GM20000 (cell line): ENCODE measurements around the gene ZNF638.

Experiments used
- DNase-seq: peaks from one replicate; pipeline ENCODE4 v3.0.0; 2012; ENCODE audit warnings: low spot score
- TF ChIP-seq, protein P1 (sequence below): IDR thresholded peaks from 2 replicates; pipeline ENCODE4 v1.5.1; 2012; ENCODE audit warnings: mild to moderate bottlenecking, control low read depth; ENCODE audit errors: extremely low read depth, missing control alignments

Gene ZNF638

DNA sequence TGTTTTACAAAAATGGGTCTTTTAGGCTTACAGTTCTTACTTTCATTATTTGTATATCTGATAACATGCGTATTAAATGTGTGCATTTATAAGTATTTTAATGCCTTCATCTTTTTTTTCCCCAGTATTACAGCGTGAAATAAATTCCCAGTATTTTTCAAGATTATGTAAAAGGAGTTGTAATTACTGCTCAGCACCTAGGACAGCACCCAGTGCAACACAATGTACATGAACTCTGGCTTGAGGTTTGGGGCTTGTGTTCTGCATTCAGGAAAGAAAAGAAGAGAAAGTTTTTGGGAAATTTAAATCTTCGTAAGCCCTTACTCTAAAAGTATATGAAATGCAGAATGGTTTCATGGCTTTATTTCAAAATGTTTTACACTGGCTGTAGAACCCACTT is 16.7 kb downstream of the ZNF638 start:
- TF ChIP-seq, protein P1, sequence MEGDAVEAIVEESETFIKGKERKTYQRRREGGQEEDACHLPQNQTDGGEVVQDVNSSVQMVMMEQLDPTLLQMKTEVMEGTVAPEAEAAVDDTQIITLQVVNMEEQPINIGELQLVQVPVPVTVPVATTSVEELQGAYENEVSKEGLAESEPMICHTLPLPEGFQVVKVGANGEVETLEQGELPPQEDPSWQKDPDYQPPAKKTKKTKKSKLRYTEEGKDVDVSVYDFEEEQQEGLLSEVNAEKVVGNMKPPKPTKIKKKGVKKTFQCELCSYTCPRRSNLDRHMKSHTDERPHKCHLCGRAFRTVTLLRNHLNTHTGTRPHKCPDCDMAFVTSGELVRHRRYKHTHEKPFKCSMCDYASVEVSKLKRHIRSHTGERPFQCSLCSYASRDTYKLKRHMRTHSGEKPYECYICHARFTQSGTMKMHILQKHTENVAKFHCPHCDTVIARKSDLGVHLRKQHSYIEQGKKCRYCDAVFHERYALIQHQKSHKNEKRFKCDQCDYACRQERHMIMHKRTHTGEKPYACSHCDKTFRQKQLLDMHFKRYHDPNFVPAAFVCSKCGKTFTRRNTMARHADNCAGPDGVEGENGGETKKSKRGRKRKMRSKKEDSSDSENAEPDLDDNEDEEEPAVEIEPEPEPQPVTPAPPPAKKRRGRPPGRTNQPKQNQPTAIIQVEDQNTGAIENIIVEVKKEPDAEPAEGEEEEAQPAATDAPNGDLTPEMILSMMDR, result no peak
- DNase-seq, result no peak

DNA sequence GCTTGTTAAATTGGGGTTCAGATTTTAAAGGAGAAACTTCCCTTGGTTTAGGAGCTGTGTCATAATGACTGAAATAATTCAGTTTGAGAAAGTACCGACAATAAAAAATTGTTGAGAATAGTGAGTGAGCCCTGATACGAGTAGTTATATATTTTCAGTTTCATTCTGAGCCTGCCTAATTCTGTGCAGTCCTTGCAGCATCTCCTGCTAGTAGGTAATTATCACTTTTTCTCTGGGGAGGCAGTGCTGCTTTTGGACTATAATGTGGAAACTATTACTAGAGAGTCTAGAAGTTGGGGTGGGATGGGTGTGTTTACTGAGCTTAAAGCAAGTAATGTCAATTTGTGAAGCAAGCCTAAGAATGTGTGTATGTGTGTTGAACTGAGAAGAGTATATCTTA is 21.7 kb downstream of the ZNF638 start:
- DNase-seq, result peak; percentile 28
- TF ChIP-seq, protein P1, result no peak

DNA sequence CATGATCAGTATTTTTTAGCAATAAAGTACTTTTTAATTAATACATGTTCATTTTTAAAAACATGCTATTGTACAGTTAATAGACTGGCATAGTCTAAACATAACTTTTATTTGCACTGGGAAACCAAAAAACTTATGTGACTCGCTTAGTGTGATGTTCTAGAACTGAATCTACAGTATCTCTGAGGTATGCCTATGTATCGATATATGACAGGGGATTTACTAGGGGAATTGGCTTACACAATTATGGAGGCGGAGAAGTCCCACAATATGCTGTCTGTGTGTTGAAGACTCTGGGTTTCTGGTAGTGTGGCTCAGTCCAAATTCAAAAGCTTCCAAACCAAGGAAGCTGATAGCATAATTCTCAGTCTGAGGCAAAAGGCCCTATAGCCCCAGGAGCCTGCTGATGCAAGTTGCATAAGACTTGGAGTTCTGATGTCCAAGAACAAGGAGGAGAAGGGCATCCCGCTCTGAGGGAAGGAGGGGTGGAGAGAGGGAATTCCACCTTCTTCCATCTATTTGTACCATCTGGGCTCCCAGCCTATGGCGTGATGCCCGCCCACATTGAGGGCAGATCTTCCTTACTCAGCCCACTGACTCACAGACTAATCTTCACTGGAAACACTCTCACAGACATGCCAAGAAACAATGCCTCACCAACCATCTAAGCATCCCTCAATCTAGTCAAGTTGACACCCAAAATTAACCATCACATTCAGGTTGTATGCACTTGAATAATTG is 27.5 kb downstream of the ZNF638 start:
- DNase-seq, result no peak

DNA sequence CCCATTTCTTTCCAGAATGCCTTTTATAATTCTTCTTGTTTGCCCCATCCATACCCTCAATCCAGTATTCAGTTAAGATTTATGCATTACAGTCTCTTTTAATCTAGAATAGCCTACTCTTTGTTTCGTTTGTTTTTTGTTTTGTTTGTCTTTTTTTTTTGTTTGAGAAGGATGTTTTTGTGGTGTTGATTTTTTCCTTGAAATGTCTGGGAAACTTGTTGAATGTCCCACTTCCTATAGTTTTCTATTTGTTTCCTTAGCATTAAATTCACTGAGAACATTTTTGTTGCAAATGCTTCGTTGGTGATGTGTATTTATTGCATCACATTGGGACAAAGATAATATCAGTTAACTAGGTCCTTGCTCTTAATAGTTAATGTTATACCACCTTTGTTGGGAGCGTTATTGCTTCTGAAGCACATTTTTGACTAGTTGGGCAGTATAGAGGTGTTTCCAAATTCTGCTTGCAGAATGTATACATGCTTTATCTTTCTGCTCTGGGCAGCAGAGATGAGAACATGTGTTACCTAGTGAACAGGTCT is 28.9 kb downstream of the ZNF638 start:
- no peak for DNase-seq
- TF ChIP-seq, protein P1, result no peak

More for the DNA sequence above, 27.5 kb downstream of the ZNF638 start:
- TF ChIP-seq, protein P1, result no peak

DNA sequence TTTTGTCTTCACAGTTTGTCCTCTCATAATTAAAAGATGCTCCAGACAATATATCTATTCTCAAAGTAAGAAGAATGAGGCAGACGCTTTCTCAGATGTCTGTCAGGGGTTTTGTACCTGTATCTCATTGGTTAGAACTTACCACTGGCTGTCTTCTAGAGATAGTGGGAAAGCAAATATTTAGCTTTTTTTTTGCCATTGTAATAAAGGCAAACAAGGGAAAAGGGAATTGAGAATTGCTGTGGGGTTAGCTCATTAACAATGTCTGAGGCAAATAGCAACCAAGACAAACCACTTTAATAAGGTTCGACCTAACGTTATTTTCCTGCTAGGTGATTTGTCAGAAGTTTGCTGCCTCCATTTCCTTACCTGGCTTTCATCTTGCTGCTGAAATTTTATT is 30.0 kb downstream of the ZNF638 start:
- TF ChIP-seq, protein P1, result no peak
- DNase-seq, result peak; percentile 9

DNA sequence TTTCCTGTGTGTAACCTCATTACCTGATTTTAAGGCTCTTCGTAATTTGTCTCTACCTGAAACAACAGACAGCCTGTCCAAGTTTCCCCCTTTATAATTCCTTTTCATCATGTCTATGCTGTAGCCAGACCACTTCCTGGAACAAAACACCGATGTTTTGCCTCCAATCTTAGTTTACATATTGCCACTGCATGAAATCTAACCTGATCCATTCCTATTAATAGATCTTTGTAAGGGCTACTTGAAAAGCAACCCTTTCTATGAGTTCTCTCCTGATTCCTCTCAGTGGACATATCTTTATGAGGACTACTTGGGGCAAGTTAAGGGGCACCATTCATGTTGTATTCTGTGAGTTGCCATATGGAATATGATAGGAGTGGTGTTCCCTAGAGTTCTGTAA is 30.9 kb downstream of the ZNF638 start:
- TF ChIP-seq, protein P1, result no peak

DNA sequence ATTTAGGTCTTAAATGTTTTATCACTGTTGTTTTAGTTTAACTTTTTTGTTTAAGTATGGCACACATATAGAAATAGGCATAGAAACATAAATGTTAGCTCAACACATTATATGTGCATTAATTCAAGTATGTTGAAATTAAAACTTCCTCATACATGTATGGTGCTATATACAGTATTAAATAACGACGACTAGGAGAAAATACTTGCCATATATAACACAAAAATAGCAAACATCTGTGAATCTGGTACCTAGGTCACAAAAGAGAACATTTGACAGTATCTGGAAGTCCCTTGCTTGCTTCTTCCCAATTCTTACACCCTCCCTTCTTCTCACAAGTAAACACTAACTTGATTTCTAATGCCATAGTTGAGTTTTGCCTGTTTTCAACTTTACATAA is 38.4 kb downstream of the ZNF638 start:
- no peak for DNase-seq
- TF ChIP-seq, protein P1, result no peak

More for the DNA sequence above, 30.9 kb downstream of the ZNF638 start:
- DNase-seq, result no peak
